ENCODE measurements around the gene SLAIN2.
"Not testable (repeated sequence)": the region's sequence is repeated elsewhere in the genome, so short reads cannot be mapped to it uniquely, and the experiment has no call there.

Gene SLAIN2

DNA sequence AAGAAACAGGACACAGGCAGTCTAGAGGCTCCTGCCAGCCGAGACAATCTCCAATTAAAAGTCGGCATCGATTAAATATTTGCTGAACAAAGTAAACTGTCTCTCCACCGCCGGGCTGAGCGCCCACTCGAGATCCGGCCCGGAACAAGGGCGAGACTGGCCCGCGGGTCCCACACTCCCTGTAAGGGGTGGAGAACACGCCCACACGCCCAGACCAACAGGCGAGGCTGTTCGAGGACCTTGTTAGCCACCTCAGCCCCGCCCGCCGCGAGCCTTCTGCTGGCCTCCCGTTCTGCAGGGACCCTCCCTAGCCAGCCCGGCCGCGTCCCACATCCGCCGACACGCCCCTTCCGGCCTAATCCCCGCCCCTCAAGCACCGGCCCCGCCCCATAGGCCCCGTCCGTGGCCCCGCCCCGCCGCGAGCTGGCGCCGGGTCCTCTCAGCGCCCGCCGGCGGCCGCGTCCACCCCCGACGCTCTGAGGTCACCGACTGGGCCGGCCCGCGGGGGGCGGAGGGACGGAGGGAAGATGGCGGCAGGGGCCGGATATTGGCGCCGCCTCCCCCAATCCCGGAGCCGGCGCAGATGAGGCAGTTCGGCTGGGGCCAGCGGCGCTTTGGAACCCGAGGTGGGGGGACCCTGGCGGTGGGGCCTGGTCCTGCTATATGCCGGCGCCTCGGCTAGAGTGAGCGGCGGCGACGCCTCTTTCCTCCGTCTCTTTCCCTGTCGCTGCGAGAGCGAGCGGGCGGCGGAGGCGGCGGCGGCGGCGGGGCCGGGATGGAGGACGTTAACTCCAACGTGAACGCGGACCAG, at the start of gene SLAIN2:
SLAIN2 (plus strand) TSS at position 565 of the 811 bp plus-strand sequence; CDS start at position 776, 211 bp downstream.
- DNase-seq = peak; percentile 100

DNA sequence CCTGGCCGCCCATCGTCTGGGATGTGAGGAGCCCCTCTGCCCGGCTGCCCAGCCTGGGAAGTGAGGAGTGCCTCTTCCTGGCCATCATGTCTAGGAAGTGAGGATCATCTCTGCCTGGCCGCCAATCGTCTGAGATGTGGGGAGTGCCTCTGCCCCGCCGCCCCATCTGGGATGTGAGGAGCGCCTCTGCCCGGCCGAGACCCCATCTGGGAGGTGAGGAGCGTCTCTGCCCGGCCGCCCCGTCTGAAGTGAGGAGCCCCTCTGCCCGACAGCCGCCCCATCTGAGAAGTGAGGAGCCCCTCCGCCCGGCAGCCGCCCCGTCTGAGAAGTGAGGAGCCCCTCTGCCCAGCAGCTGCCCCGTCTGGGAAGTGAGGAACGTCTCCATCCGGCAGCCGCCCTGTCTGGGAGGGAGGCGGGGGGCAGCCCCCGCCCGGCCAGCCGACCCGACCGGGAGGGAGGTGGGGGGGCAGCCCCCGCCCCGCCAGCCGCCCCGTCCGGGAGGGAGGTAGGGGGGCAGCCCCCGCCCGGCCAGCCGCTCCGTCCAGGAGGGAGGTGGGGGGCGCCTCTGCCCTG, 49.0 kb upstream of the SLAIN2 start:
- DNase-seq = not testable (repeated sequence)

DNA sequence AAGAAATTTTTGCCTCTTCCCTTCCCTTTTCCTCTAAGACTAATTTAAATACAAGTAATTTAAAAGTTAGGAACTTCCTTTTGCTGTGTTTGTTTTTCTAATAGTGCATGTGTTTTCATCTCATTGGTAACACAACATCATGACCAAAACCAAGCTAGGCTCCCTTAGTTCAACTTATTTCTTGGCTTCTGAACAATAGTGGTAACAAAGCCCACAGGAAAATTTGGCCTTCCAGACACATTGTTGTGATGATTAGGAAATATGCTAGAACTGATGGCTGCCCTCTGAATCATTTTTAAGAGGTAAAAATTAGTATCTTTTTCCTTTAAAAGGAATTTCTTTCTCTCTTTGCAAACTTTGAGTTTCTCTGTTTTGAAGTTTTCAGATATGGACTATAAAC, 46.2 kb upstream of the SLAIN2 start:
- no peak for DNase-seq

DNA sequence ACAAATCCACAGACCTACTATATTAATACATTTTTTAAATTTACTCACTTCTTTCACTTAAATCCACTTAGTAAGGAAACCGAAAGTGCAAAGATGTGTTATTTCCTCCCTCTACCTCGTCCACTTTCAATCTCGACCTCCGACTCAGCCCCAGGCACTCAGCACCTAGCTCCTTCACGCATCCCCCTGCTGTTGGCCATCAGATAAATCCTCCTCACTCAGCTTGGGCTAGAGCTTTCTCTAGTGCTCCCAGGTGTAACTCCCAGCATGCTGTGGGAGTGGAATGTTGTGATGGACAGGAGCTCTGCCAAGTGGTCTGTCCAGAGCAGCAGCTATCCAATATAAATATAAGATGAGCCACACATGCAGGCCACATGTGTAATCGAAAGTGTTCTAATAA, 45.0 kb upstream of the SLAIN2 start:
- DNase-seq = no peak

DNA sequence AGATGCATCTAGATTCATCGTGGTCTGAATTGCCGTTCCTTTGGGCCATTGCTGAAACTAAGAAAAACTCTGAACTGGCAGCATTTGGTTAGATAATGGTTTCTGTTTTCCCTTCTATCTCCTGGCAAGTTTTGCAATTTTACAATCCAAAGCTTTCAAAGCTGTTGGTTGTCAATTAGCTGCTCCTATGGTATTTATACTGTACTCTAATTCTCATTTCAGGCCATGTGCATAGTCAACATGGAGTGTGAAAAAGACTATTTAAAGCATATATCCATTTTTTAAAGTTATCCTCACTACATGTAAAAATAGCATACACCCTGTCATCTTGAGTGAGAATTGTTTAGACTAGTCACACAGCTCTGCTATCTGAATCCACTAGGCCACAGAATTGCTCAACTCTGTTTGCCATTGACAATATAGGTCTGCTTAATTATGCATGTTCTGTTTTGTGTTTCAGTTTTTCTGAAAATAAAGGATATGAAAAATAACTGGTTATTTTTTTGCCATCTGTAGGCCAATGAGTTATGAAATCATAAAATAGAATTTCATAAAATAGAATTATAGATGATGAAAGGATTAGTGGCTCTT, 44.0 kb upstream of the SLAIN2 start:
- DNase-seq = no peak

DNA sequence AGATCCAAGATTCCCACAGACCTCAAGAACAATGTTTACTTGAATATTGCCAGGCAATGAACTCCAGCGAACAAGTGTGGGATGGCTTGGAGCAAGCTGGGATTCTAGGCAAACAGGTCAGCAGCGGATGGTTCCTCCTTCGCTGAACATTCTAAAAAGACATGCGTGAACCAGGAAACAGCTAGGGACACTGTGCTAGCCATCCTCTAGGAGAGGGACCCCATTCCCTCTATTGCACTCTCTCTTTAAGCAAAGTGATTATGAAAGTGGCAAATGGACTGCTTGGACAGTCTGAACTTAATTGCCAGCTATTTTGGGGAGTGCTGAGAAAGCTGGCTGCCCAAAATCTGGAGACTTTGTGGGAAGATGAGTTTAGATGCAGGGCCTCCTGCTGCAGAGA, 41.8 kb upstream of the SLAIN2 start:
- DNase-seq = no peak

DNA sequence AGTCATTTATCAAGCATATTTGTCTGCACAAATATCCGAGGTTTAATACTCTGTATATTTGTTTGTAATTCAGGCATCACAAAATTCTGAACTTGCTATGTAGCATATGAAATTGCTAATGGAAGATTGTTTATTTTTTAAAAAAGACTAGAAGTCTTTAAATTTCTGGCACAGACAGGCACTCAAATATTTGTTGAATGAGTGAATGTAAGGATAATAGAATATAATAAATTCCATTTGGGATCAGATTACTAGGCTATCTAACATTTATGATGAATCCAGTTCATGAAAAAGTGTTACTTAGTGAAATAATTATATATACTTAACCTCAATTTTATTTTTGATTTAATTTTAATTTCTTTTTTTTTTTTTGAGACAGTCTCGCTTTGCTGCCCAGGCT, 41.3 kb upstream of the SLAIN2 start:
- DNase-seq = no peak

DNA sequence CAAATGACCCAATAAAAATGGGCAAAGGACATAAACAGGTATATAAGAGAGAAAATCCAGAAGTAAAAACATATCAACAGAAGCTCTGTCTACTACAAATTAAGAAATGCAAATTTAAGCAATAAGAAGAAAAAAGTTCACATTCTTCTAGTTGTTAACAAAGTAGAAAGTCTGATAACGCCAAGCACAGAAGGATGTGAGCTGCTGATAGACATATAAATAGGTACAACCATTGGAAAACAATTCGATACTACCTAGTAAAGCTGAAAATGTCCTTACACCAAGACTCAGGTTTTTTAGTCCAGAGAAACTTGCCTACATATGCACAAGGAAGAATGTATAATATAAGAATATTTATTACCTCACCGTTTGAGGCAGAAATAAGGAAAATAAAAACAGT, 35.8 kb upstream of the SLAIN2 start:
- no peak for DNase-seq

DNA sequence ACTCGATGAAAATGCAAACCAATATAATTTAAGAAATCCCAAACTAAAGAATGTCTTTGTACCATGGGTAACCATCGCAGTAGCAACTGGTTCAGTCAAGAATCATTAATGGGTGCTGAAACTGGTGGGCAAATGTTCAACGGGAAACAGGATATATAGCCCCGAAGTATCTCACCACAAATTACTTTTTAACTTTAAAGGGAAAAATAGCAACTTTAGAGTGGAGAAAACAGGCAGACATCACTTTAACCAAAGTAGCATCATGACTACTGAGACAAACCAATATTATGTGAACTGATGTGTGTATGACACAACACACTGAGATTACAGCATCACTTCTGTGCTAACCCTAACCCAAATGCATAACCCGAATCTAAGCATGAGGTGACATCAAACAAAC, 33.8 kb upstream of the SLAIN2 start:
- no peak for DNase-seq

DNA sequence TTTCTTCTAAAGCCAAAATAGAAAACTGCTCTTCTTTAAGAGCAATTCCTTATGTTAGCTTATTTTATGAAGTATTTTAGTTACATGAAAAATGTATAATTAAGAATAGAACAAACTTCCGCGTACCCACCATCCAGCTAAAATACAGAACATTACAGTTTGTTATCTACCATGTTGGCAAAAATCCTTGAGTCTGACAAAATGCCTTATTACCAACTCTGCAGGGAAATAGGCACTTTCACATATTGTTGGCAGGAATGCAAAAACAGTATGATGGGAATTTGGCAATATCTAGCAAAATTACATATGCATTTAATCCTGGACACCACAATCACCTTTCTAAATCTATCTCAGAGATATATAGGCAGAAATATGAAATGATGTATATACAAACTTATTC, 32.4 kb upstream of the SLAIN2 start:
- no peak for DNase-seq

DNA sequence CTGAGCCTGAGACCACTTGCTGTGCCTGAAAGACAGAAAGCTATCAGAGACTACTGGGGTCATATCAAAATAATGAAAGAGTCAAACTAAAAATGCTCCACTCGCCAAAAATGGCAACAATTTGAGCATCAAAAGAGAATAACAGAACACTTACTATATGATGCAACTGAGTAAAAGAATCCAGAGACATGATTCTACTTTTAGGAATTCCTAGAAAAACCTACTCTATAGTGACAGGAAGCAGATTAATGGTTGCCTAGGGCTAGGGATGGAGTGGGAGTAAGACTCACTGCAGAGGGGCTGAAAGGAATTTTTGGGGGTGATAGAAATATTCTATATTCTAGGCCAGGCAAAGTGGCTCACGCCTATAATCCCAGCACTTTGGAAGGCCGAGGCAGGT, 29.4 kb upstream of the SLAIN2 start:
- DNase-seq = no peak

DNA sequence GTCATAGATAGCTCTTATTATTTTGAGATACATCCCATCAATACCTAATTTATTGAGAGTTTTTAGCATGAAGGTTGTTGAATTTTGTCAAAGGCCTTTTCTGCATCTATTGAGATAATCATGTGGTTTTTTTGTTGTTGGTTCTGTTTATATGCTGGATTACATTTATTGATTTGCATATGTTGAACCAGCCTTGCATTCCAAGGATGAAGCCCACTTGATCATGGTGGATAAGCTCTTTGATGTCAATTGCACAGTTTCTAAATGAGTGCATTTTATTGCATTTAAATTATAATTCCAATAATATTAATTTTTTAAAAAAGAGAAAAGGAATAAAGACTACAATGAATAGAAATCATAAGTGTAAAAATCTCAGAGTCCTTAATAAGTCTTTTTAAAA, 26.6 kb upstream of the SLAIN2 start:
- not testable (repeated sequence) for DNase-seq

DNA sequence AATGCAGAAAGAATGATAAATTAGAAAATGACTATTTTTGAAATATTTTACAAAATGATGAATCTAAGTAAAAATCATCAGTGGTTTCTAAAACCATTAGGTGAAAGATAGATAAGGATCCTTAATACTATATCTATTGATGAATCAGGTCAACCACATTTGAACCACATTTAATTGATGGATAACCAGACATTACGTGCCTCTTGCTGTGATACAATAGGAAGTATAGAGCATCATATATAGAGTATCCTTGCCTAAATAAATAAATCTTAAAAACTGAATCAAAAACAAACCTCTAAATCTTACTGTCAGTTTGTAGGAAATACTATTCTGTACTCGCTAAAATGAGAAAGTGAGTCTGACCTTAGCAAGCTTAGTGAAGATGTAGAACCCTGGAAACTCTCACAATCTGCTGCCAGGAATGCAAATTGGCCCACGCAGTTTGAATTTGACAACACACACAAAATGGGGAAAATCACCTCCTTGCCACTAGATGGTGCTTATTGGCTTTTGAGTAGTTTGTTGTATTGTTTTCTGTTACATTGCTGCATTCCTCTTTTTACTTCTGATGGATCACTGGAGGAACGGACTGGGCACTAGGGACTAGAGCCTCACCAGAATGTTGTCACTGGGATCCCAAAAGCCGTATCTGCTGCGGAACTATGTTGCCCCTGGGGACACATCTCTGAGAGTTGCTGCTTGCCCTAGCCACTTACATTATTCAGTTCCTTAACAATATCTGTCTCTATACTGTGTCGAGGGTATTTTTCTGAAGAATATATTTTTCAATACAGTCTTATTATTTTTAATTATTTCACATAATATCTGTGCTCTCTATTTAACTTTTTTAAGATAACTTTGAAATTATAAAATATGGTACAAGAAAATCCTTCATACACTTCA, 25.4 kb upstream of the SLAIN2 start:
- no peak for DNase-seq

DNA sequence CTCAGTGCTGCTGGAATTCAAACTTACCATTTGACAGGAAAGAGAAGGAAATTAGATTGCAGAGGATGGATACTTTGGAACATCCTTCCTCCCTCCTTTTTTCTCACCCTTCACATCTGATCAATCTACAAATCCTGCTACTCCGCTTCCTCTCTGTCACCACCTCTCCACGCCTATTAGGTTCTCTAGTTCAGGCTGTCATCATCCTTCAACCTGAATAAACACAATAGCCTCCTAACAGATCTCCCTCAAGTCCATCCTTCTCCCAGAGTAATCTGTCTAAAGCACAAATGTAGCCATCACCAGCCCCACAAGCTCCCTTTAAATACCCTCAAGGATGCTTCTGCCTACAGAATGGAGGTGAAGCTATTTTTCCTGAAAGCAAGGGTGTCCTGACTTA, 20.0 kb upstream of the SLAIN2 start:
- no peak for DNase-seq

DNA sequence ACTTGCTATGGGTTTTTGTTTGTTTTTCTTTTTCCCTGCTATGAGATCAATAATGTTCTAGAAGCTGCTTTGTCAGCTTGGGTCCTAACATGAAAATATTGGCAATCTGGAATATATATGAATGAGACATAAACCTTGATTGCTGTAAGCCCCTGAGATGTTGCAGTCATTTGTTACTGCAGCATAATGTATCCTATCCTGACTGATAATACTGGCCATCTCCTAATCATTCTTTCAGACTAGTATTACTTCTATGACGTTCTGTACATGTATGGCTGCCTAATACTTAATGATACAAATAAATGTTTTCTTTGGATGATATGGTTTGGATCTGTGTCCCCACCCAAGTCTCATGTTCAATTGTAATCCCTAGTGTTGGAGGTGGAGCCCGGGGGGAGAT, 19.3 kb upstream of the SLAIN2 start:
- no peak for DNase-seq

DNA sequence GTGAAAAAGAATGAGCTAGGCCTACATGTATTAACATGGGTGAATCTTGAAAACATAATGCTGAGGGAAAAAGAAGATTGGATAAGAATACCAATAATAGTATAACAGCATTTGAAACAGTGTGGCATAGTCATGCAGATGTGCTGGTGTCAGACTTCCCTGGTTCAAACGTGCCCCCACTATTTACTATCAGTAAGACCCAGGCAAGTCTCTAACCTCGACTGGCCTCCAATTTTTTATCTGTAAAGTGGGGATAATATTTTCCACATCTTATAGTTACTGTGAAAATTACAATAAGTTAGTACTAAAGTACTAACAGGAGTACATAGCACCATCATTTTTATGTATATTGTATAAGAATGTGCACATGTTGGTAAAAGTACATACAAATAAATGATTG, 17.0 kb upstream of the SLAIN2 start:
- DNase-seq = no peak

DNA sequence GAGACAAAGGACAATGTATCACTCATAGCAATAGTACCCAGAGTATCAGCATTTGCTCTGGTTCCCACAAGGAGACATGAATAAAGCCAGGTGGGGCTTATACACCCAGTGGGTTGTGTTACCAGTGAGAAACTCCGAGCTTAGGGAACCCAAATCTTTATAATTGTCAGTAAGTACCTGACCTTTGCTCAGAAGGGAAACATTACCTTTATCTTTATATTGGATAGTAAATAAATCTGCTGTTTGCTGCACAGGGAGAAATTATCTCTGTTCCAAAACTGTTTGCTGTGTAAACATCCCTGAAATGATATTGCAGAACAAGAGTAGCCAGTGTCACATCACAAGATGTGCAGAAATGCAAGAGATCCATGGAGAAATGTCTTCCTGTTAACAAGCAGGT, 12.1 kb upstream of the SLAIN2 start:
- DNase-seq = no peak

DNA sequence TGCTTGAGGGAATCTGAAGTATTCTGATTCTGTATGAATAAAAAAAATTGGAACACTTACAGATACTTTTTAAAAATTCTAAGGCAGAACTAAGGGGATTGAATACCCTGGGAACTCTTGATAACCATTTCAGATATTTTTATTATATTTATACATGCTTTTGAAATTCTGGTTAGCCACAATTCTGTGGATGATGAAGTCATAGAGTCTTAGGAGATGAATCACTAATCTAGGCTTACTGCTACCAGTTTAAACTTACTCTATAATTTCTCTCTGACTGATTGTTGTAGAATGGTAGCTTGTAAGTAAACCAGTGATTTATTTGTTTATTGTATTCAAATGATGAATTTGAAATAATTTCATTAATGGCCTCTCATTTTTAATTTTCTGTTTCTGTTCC, 11.4 kb upstream of the SLAIN2 start:
- DNase-seq = no peak

DNA sequence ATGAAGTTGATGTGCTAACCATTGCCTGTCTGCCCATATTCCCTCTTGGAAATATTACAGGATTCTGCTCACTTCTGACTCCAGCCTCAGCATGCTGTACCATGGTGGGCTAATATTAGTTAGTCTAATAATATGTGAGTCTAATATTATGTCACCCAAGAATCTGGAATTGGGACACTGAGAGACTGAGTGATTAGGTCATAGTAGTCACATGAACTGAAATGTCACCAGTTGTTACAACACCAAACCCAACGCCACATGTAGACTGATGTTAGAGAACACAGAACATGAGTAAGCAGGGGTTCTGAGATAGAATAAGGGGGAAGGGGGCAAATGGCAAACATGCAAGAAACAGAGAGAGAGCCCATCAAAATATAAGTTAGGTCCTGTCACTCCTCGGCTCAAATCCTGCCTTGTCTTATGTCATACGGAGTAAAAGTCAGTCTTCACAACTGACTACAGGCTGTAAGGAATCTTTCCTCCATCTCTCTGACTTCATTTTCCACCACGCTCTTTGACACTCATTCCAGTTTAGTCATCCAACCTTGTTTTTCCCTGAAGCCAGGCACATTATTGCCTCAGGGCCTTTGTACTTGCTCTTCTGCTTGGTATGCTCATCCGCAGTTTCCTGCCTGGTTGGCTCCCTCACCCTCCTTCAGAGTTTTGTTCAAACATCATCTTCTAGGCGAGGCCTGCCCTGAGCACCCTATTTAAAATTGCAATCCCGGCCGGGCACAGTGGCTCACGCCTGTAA, 9.6 kb upstream of the SLAIN2 start:
- no peak for DNase-seq

DNA sequence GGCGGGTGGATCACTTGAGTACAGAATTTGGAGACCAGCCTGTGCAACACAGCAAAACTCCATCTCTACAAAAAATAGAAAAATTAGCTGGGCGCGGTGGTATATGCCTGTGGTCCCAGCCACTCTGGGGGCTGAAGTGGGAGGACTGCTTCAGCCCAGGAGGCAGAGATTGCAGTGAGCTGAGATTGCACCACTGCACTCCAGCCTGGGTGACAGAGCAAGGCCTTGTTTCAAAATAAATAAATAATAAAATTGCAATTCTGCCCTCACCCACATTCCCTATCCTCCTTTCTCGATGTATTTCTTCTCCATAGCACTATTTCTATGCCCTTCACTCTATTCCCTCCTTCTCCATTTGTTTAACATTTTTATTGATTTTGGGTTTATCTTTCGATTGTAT, 8.7 kb upstream of the SLAIN2 start:
- DNase-seq = no peak

DNA sequence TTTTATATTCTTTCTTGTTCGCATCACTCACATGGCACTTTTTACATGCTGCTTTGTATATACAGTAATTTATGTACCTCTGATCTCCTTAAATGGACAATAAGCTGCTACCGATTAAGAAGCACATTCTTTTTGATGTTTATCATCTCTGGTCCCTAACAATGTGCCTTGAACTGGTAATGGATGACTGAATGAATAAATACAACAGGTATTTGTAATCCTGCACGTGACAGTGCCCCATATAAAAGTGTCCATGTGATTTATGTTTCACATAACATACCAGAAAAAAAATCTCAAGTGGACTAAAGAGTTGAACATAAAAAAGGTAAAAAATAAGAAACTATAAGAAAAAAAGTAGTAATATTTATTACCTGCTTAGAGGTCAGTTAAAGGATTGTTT, 7.7 kb upstream of the SLAIN2 start:
- DNase-seq = no peak

DNA sequence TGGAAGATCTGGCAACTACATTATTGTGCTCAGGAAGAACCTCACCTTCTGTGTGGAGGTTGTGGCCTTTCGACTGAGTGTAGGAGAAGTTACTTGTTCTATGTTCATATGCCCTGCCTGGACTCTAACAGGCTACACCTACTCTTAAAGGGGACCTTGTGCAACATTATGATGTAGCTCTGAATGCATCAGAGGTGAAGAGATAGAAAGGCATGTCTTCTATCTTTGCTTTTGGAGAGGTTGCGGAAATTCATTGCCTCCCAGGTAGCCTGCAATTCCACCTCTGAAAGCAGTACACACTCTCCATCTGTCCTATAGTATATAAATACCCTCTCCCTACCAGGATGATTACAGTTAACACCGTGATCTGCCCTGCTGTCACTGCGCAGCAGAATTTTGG, 7.1 kb upstream of the SLAIN2 start:
- DNase-seq = no peak

Data from left hindlimb (tissue), 1 donor.